GM18526 (cell line): ENCODE data around the gene CFAP43.

Source experiments
- POLR2A ChIP-seq: IDR thresholded peaks from 3 replicates; pipeline ENCODE4 v1.6.1; 2011; ENCODE audit not compliant: insufficient read length; ENCODE audit errors: extremely low read depth

Gene CFAP43

GRCh38 chr10:104099941-104100340 lies 132.2 kb downstream of the CFAP43 start:
- TF ChIP-seq POLR2A, result no peak

DNA sequence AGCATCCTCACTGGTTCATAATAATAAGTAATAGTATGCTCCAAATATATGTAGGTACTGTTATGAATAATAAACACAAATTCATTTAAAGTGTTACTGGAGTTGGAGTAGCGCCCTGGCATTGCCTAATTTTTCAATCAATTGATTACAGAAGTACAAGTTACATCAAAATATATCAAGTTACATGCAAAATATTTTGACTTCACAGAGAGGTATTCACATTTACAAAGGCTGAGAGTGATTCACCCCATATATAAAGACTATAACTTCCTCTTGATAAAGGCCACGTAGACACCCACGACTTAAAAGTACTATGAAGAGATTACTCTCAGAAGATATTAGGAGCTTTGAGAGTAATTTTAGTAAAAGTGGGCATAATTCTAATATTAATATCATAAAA lies 132.9 kb downstream of the CFAP43 start:
- no peak for TF ChIP-seq POLR2A

DNA sequence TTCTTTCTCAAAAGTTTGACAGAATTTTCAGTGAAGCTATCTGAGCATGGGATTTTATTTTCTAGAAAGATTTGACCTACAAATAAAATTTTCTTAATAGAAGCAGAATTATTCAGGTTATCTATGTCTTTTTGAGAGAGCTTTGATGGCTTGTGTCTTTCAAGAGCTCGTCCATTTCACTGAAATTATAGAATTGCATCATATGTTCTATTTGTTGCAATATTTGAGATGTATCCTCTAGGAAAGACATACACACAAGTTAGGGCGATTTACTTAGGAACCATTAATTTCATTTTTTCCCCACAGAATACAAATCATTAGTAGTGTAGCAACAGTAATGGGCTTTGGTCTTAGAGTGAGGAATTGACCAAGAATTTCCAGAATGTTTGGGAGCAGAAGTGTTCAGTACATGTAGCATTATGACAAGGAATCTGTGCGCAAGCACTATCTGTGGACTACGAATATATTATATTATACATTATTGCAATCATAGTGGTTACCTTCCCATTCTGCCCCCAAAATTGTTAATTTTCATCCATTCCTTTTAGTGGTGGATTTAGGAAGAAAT lies 133.7 kb downstream of the CFAP43 start:
- TF ChIP-seq POLR2A, result no peak

GRCh38 chr10:104096692-104097091 lies 135.5 kb downstream of the CFAP43 start:
- TF ChIP-seq POLR2A, result no peak

DNA sequence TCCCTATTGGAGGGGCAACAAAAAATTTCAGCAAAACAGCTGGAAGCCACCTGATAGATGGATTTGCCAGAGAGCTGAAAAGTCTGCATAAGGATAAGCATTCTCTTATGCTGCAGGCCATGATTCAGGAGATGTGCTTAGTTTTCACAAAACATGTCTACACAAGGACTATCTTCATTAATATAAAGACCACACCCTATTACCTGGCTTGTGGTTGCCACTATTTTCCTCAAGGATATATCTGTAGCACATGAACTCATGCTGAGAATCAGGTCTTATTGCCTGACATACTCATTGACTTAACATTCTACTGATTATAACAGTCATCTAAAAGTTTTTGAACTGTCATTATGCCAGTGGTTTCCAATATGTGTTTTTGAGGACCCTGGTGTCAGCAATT lies 139.4 kb downstream of the CFAP43 start:
- no peak for TF ChIP-seq POLR2A

DNA sequence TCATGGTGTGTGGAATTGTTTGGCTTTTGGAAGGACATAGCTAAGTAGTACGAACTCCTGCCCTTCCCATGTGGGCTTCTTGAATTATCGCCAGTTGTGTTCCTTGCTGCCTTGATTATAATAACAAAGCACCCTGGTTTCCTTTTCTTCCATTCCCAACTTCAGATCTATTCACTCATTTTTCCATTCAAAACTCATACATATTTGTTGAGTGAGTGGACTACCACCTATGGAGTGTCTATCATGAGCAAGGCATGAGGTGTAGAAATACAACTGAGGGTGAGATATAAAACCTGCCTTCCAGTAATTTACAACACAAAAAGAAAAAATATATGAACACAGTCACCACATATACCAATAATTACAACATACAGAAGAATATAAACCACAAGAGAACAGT lies 141.6 kb downstream of the CFAP43 start:
- TF ChIP-seq POLR2A, result no peak

- TF ChIP-seq POLR2A, result no peak
Measured at GRCh38 chr10:104089621-104090020, 142.5 kb downstream of the CFAP43 start.

DNA sequence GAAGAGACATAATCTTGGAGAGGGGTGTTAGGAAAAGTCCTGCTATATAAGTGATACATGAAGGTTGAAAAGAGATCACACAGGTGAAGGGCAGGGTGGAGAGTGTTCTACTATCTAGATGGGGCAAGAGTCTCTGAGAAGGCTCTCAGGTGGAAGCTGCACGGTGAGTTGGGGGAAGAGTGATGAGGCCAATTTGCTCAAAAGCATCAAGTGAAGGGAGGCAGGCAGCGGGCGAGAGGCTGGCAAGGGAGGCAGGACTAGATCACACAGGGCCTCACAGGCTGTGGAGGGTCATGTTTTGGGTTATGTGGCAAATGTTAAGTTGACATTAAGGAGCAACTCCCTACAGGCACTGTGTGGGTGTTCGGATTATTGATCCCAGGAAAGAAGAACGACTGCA lies 143.9 kb downstream of the CFAP43 start:
- TF ChIP-seq POLR2A, result no peak

DNA sequence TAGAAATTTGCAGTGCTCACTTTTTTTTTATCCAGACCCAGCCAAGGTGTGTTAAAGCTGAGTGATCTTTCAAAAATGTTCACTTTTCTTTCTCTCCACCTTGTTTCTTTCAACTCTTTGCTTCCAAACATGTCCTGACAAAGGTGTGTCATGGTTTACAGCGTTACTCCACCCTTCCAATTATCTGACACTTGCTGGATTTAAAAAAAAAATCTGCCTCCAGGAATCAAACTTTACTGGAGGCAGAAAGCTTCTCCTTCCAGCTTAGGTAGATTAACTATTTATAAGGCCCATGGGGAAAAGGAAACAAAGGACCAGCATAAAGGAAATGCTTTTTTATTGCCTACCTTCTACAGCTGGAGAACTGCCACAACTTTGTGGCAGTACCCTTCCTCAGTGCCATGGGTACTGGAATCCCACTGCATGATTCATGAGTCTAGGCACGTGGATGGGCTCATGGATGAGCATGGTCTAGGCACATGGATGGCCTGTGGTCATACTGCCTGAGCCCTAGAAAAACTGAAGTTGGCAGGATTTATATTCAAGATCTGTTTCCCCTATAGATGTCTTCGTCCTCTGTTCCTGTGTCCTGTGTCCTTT lies 146.3 kb downstream of the CFAP43 start, which contains the start of gene COL17A1:
COL17A1 (minus strand) TSS at position 80 of the 600 bp plus-strand sequence. CDS start 5,207 bp downstream, outside the sequence.
- TF ChIP-seq POLR2A, result no peak

DNA sequence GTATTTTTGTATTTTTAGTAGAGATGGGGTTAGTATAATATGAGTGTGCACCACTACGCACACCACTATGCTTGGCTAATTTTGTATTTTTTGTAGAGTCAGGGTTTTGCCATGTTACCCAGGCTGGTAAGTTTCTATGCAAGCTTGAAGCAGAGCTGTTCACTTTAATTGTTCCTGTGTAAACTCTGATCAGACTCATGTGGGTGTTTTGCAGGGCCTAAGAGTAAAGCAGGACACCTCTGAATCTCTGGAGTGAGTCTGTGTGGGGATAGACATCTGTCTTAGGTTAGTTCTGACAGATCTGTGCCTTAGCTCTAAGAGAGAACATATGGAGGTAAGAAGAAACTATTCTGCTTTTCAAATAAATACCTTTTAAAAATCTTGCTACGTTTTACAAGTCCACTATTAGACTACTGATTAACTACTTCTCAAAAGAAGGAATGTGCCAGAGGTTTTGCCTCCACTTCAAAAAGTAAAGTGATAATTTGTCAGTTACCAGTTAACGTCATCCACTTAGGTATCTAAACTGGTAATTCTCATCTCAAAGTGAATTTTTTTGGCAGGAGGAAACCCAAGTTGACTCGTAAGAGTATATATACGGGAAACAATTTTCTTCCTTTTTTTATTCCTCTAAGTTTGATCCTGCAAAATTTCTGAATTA lies 147.6 kb downstream of the CFAP43 start:
- no peak for TF ChIP-seq POLR2A

- TF ChIP-seq POLR2A, result no peak
Measured at GRCh38 chr10:104081998-104082397, 150.2 kb downstream of the CFAP43 start.

GRCh38 chr10:104080762-104081161 lies 151.4 kb downstream of the CFAP43 start:
- no peak for TF ChIP-seq POLR2A
